Smooth muscle cell (in vitro differentiated cells): ENCODE results near the gene NEURL3. TPM values are rescaled to one million over a fixed set of nuclear protein-coding genes. Genes with fewer than 3 reads are reported as not detected.
"Not testable (repeated sequence)": the region's sequence is repeated elsewhere in the genome, so short reads cannot be mapped to it uniquely, and the experiment has no call there.

Source experiments
- DNase-seq: peaks from one replicate; lab custom pipeline; 2025; ENCODE audit not compliant: unreplicated experiment; lab: John Stamatoyannopoulos, UW
- H2AFZ ChIP-seq: fragments of 200-600 bp; sonication (generic); 2 replicates; pipeline ENCODE4 v1.6.0; 2016; ENCODE audit warnings: antibody characterized with exemption, low read depth, mild to moderate bottlenecking
- H3F3A ChIP-seq: fragments of 200-600 bp; sonication (generic); 2 replicates; pipeline ENCODE4 v1.6.0; 2017; ENCODE audit warnings: antibody characterized with exemption, low read depth
- H3K27ac ChIP-seq: fragments of 200-600 bp; sonication (generic); 2 replicates; pipeline ENCODE4 v1.5.1; 2016; ENCODE audit warnings: low read depth, mild to moderate bottlenecking
- H3K27me3 ChIP-seq: fragments of 200-600 bp; sonication (generic); 2 replicates; pipeline ENCODE4 v1.6.1; 2016; ENCODE audit warnings: low read depth, mild to moderate bottlenecking
- H3K36me3 ChIP-seq: fragments of 200-600 bp; sonication (generic); 2 replicates; pipeline ENCODE4 v1.5.1; 2016; ENCODE audit warnings: low read depth
- H3K4me1 ChIP-seq: fragments of 200-600 bp; sonication (generic); 2 replicates; pipeline ENCODE4 v1.5.1; 2016; ENCODE audit warnings: low read depth
- H3K4me2 ChIP-seq: fragments of 200-600 bp; sonication (generic); 2 replicates; pipeline ENCODE4 v1.6.0; 2016; ENCODE audit warnings: mild to moderate bottlenecking
- H3K4me3 ChIP-seq: fragments of 200-600 bp; sonication (generic); 2 replicates; pipeline ENCODE4 v1.5.1; 2016; ENCODE audit warnings: mild to moderate bottlenecking
- H3K79me2 ChIP-seq: fragments of 200-600 bp; sonication (generic); 2 replicates; pipeline ENCODE4 v1.6.0; 2016; ENCODE audit warnings: low read depth, mild to moderate bottlenecking
- H3K9ac ChIP-seq: fragments of 200-600 bp; sonication (generic); 2 replicates; pipeline ENCODE4 v1.6.0; 2016; ENCODE audit warnings: low read depth
- H3K9me3 ChIP-seq: fragments of 200-600 bp; sonication (generic); replicated peaks from 2 replicates; pipeline ENCODE4 v1.5.1; 2016; ENCODE audit warnings: low read depth
- H4K20me1 ChIP-seq: fragments of 200-600 bp; sonication (generic); 2 replicates; pipeline ENCODE4 v1.6.0; 2016; ENCODE audit warnings: low read depth
- CTCF ChIP-seq: fragments of 200-600 bp; sonication (generic); IDR thresholded peaks from 2 replicates; pipeline ENCODE4 v1.5.1; 2017; ENCODE audit warnings: borderline replicate concordance, mild to moderate bottlenecking, antibody characterized with exemption; ENCODE audit not compliant: insufficient read depth, poor library complexity, severe bottlenecking
- WGBS: methylation state at CpG from one replicate; pipeline ENCODE4 v1.1.7; 2016; ENCODE audit warnings: low lambda C conversion rate; 5-methylcytosine and 5-hydroxymethylcytosine counted together
- polyA plus RNA-seq: library from polyadenylated mRNA; unstranded; fragments of >200 nt; fragmentation: Nextera tagmentation; extraction: Ambion mirVana; gene quantifications from 2 replicates; pipeline ENCODE4 v1.2.1, GENCODE V29; 2016
- total RNA-seq: library from RNA; depleted of rRNA; stranded (reverse); fragments of >200 nt; gene quantifications from 2 replicates; pipeline ENCODE4 v1.2.3, GENCODE V29; 2014

NEURL3 gene
- total RNA-seq, result not detected in 2 replicates
- polyA plus RNA-seq, result 0.21 TPM in 1 of 2 replicates, not detected in the other

DNA sequence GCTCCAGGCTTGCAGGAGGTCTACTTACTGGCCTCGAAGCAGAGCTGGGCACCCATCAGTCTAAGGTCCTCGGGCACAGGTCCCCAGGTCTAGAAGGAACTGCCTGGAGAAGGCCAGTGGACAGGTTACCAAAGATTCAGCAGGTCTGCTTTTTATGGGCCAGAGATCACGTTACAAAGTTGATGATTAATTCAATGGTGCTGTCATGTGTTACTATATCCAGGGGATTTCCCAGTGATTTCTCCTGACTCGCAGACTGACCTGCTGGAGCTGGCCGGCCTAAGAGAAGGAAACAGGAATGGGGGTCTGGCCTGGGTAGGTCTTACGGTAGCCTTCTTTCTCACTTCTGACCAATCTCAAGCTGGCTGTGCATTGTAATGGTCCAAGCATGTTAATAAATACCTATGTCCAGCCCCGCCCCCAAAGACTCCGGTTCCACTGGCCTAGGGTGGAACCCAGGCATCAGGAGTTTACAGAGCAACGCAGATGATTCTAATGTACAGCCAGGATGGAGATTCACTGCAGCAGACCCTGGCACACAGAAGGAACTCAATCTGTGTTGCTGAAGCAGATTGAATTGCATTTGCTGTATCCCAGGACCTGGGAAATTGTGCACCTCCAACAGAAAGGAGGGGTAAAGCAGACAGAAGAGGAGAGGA, at the start of gene NEURL3:
Gene NEURL3 (minus strand): TSS at position 127 of the 659 bp plus-strand sequence. CDS start 71 bp downstream, at position 56.
- DNase-seq, result no peak
- no peak within 1 kb of the TSS for H2AFZ ChIP-seq
- WGBS, result 60% methylated on average over 9 of the region's 9 CpGs

DNA sequence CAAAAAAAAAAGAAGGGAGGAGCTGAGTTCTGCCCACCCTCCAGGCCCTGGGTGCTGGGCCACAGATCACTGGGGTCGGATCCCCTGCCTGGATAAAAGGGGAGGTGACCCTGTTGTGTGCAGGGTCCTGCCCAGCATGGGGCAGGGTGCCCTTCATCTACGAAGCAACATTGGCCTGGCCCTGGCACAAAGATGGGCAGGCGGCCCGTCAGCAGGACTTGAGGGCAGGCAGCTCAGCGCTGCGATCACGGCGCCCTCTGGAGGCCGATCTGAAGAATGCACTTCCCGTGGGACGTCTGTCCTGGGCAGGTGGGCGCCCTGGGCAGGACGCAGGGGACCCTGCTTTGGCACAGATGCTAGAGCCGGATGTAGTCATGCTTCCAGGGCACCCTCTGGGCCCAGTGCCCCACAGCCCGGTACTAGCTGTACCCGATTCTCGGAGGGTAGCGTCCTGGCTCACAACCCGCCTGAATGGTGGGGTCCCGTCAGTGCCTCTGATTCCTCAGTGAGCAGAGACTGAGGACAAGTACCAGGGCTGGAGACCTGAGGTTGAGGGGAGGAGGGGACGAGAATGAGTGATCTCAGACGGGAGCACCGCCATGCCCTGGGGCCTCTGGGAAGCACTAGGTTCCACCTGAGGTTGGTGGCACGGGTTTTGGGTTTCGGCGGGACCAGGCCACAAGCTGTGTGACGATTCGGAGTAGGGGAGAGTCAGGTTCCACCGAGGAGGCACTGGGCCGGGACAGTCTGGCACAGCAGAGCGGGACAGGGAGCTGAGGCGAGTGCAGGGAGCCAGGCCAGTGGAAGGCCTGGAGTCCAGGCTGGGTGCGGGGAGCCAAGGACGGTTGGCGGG, 49.4 kb upstream of the NEURL3 start:
- Histone ChIP-seq H2AFZ (no peak overlapping the region), H3K9ac (no peak overlapping the region), H3K9me3 (no peaks in the 10 kb centered on the region), H4K20me1 (no peaks in the 10 kb centered on the region), H3K79me2 (no peaks in the 10 kb centered on the region), H3F3A (no peaks in the 10 kb centered on the region), H3K4me3 (no peak overlapping the region), H3K4me2 (no peak overlapping the region), H3K27me3 (no peaks in the 10 kb centered on the region), H3K27ac (no peak overlapping the region), H3K4me1 (no peaks in the 10 kb centered on the region), H3K36me3 (no peaks in the 10 kb centered on the region)
- 51% methylated on average over 35 of the region's 35 CpGs for WGBS
- no peak for DNase-seq
- TF ChIP-seq CTCF, result peak; percentile 83

More for the DNA sequence above, at the start of gene NEURL3:
- no peaks in the 10 kb centered on the region for H3K36me3 ChIP-seq
- no peaks in the 10 kb centered on the region for H3K79me2 ChIP-seq
- peak within 1 kb of the TSS; percentile 17 for H3K4me2 ChIP-seq
- TF ChIP-seq CTCF, result no peak
- H3K4me1 ChIP-seq, result no peaks in the 10 kb centered on the region
- H3F3A ChIP-seq, result no peaks in the 10 kb centered on the region
- H3K9me3 ChIP-seq, result no peaks in the 10 kb centered on the region
- H4K20me1 ChIP-seq, result no peaks in the 10 kb centered on the region
- H3K27me3 ChIP-seq, result no peaks in the 10 kb centered on the region
- no peak within 1 kb of the TSS for H3K4me3 ChIP-seq
- peak within 1 kb of the TSS; percentile 43 for H3K27ac ChIP-seq
- H3K9ac ChIP-seq, result peak within 1 kb of the TSS; percentile 9

- not testable (repeated sequence) for H3K4me2 ChIP-seq, H3K79me2 ChIP-seq, DNase-seq, H3F3A ChIP-seq, H3K27me3 ChIP-seq, H3K9ac ChIP-seq, H4K20me1 ChIP-seq, H3K4me3 ChIP-seq, H3K36me3 ChIP-seq, H2AFZ ChIP-seq, H3K27ac ChIP-seq, H3K9me3 ChIP-seq, H3K4me1 ChIP-seq
- WGBS, result 79% methylated on average over 9 of the region's 9 CpGs
Observed at GRCh38 chr2:96553957-96554292, 48.8 kb upstream of the NEURL3 start.

GRCh38 chr2:96553176-96553956, 48.2 kb upstream of the NEURL3 start:
- Histone ChIP-seq H3K9me3 (no peaks in the 10 kb centered on the region), H3K79me2 (no peaks in the 10 kb centered on the region), H4K20me1 (no peaks in the 10 kb centered on the region), H3K4me1 (no peaks in the 10 kb centered on the region), H2AFZ (no peak overlapping the region), H3F3A (no peaks in the 10 kb centered on the region), H3K9ac (no peak overlapping the region), H3K36me3 (no peaks in the 10 kb centered on the region), H3K27ac (no peak overlapping the region), H3K4me2 (no peak overlapping the region), H3K4me3 (no peak overlapping the region), H3K27me3 (no peaks in the 10 kb centered on the region)
- no peak for TF ChIP-seq CTCF
- WGBS, result 90% methylated on average over 16 of the region's 16 CpGs
- no peak for DNase-seq
